Panc1 (cell line): ENCODE results near the gene SMOC2. TPM values are rescaled to one million over a fixed set of nuclear protein-coding genes. Genes with fewer than 3 reads are reported as not detected.

Experiments used
- ATAC-seq: fragments of 200-7000 bp; cut with Tn5 transposase; 2 replicates; pipeline ENCODE4 v1.9.1; 2020; ENCODE audit warnings: mild to moderate bottlenecking, moderate library complexity
- BruUV-seq: library from RNA; stranded (reverse); fragments of 400-500 nt; replicated peaks from 2 replicates; lab custom pipeline; 2021; lab: Mats Ljungman, UMichigan
- CTCF ChIA-PET: fragments of 300-600 bp; sonication (Branson Sonifier 250); formaldehyde crosslinking; loops from one replicate; lab custom pipeline; 2022; ENCODE audit warnings: antibody characterized with exemption; lab: Charles Lee
- POLR2A ChIA-PET: fragments of 300-600 bp; sonication (Branson Sonifier 250); formaldehyde crosslinking; loops from one replicate; lab custom pipeline; 2022; ENCODE audit warnings: antibody characterized with exemption; lab: Charles Lee
- DNase-seq: peaks from one replicate; pipeline ENCODE4 v3.0.0-alpha.2; 2010; ENCODE audit warnings: low read depth, low spot score
- H3K27ac ChIP-seq: 2 replicates; pipeline ENCODE4 v1.5.1; 2011; ENCODE audit warnings: mild to moderate bottlenecking, low read length, inconsistent platforms
- H3K27me3 ChIP-seq: fragments of 200-500 bp; sonication (Bioruptor generic); 2 replicates; pipeline ENCODE4 v1.6.0; 2014; ENCODE audit warnings: low read length, inconsistent platforms; ENCODE audit not compliant: control insufficient read depth, insufficient read depth
- H3K36me3 ChIP-seq: fragments of 200-500 bp; sonication (Bioruptor generic); 2 replicates; pipeline ENCODE4 v1.5.1; 2014; ENCODE audit warnings: inconsistent platforms, mild to moderate bottlenecking, low read length, moderate library complexity; ENCODE audit not compliant: control insufficient read depth, insufficient read depth
- H3K4me1 ChIP-seq: 2 replicates; pipeline ENCODE4 v1.5.1; 2011; ENCODE audit warnings: inconsistent platforms, mild to moderate bottlenecking, low read length, moderate library complexity; ENCODE audit not compliant: control insufficient read depth, insufficient read depth
- H3K4me3 ChIP-seq, 2 experiments: 2 replicates each; pipeline ENCODE4 v1.5.1; 2011 to 2012; ENCODE audit warnings: low read depth in 2 of 2, low read length in 2 of 2, mild to moderate bottlenecking in 2 of 2, inconsistent platforms in 1 of 2, moderate library complexity in 1 of 2
- H3K9me3 ChIP-seq: fragments of 200-500 bp; sonication (Bioruptor generic); 2 replicates; pipeline ENCODE4 v1.5.1; 2014; ENCODE audit warnings: low read depth, mild to moderate bottlenecking, inconsistent platforms, low read length, moderate library complexity; ENCODE audit not compliant: control insufficient read depth, insufficient read depth
- POLR2AphosphoS5 ChIP-seq: IDR thresholded peaks from 2 replicates; pipeline ENCODE4 v1.6.1; 2012; ENCODE audit warnings: mild to moderate bottlenecking, low read depth, low read length, moderate library complexity
- SIN3A ChIP-seq: IDR thresholded peaks from 2 replicates; pipeline ENCODE4 v1.6.1; 2012; ENCODE audit warnings: low read depth, mild to moderate bottlenecking, low read length, moderate library complexity, borderline replicate concordance; ENCODE audit not compliant: insufficient read depth
- TCF7L2 ChIP-seq: IDR thresholded peaks from 2 replicates; pipeline ENCODE4 v1.6.1; 2011; ENCODE audit warnings: mild to moderate bottlenecking, low read depth, low read length, inconsistent platforms
- in situ Hi-C: cut with HindIII; loops from 2 replicates; pipeline ENCODE4 v1.10.0; 2016; ENCODE audit warnings: low sequenced_read_pairs, low pct_unique_long_range_greater_than_20kb
- intact Hi-C: fragments of 100-400 bp; cut with micrococcal nuclease; formaldehyde crosslinking; loops from one replicate; pipeline ENCODE4 v1.10.0; 2022; ENCODE audit not compliant: unreplicated experiment
- total RNA-seq: library from RNA; stranded (reverse); gene quantifications from one replicate; pipeline ENCODE4 v1.2.1, GENCODE V29; 2021; ENCODE audit not compliant: unreplicated experiment
- TF ChIP-seq, protein P1 (sequence below): fragments of 450-650 bp; IDR thresholded peaks from 2 replicates; pipeline ENCODE4 v1.5.1; 2017; ENCODE audit warnings: mild to moderate bottlenecking
- TF ChIP-seq, protein P2 (sequence below), 2 experiments: IDR thresholded peaks; 2 replicates each; pipeline ENCODE4 v1.6.1; 2011 to 2012; ENCODE audit warnings: low read depth in 2 of 2, control low read depth in 1 of 2, low read length in 1 of 2, mild to moderate bottlenecking in 1 of 2, moderate library complexity in 1 of 2; ENCODE audit not compliant: insufficient read depth in 1 of 2

SMOC2 gene
- total RNA-seq, 1 experiment from 2014 or later: 0.13 TPM

DNA sequence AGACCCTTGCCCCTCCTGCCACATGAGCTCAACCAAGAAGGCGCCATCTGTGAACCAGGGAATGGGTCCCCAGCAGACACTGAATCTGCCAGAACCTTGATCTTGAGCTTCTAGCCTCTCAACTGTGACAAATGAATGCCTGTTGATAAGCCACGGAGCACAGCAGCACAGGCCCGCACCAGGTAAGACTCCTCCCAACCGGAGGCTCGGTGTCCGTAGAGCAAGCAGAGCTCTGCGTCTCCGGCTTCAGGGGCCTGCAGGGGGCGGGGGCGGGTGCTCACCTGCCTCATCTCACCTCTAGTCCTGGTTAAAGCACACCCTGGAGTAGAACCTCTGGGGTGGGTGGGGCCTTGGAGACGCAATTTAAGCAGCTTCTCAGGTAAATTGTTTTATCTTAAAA is 122.7 kb downstream of the SMOC2 start:
- H3K4me1 ChIP-seq: no peaks in the 10 kb centered on the region
- intact Hi-C loops: no loop called here
- no TSS peak for BruUV-seq
- TF ChIP-seq, protein P1, sequence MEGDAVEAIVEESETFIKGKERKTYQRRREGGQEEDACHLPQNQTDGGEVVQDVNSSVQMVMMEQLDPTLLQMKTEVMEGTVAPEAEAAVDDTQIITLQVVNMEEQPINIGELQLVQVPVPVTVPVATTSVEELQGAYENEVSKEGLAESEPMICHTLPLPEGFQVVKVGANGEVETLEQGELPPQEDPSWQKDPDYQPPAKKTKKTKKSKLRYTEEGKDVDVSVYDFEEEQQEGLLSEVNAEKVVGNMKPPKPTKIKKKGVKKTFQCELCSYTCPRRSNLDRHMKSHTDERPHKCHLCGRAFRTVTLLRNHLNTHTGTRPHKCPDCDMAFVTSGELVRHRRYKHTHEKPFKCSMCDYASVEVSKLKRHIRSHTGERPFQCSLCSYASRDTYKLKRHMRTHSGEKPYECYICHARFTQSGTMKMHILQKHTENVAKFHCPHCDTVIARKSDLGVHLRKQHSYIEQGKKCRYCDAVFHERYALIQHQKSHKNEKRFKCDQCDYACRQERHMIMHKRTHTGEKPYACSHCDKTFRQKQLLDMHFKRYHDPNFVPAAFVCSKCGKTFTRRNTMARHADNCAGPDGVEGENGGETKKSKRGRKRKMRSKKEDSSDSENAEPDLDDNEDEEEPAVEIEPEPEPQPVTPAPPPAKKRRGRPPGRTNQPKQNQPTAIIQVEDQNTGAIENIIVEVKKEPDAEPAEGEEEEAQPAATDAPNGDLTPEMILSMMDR: no peak
- no peak for TF ChIP-seq TCF7L2
- no peak for TF ChIP-seq SIN3A
- TF ChIP-seq POLR2AphosphoS5: no peak
- TF ChIP-seq, protein P2, sequence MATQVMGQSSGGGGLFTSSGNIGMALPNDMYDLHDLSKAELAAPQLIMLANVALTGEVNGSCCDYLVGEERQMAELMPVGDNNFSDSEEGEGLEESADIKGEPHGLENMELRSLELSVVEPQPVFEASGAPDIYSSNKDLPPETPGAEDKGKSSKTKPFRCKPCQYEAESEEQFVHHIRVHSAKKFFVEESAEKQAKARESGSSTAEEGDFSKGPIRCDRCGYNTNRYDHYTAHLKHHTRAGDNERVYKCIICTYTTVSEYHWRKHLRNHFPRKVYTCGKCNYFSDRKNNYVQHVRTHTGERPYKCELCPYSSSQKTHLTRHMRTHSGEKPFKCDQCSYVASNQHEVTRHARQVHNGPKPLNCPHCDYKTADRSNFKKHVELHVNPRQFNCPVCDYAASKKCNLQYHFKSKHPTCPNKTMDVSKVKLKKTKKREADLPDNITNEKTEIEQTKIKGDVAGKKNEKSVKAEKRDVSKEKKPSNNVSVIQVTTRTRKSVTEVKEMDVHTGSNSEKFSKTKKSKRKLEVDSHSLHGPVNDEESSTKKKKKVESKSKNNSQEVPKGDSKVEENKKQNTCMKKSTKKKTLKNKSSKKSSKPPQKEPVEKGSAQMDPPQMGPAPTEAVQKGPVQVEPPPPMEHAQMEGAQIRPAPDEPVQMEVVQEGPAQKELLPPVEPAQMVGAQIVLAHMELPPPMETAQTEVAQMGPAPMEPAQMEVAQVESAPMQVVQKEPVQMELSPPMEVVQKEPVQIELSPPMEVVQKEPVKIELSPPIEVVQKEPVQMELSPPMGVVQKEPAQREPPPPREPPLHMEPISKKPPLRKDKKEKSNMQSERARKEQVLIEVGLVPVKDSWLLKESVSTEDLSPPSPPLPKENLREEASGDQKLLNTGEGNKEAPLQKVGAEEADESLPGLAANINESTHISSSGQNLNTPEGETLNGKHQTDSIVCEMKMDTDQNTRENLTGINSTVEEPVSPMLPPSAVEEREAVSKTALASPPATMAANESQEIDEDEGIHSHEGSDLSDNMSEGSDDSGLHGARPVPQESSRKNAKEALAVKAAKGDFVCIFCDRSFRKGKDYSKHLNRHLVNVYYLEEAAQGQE (IDR thresholded peaks at IDR 0.05; ENCODE audit: insufficient read depth in 1 of 2, low read depth in 2 of 2, low read length in 1 of 2): no peak
- in situ Hi-C loops: no loop called here
- POLR2A ChIA-PET: no interaction called here
- no peak overlapping the region for H3K27ac ChIP-seq
- ATAC-seq (no peak), DNase-seq (no peak)
- CTCF ChIA-PET: interaction anchor here (0.6 kb wide), 1 partner anchor 261 kb away, joined by 4 read pairs; no protein-coding TSS in a partner anchor
- H3K4me3 ChIP-seq: no peak overlapping the region
- H3K27me3 ChIP-seq: peaks cover 13% of the 10 kb centered on the region
- no peaks in the 10 kb centered on the region for H3K36me3 ChIP-seq
- no peaks in the 10 kb centered on the region for H3K9me3 ChIP-seq

DNA sequence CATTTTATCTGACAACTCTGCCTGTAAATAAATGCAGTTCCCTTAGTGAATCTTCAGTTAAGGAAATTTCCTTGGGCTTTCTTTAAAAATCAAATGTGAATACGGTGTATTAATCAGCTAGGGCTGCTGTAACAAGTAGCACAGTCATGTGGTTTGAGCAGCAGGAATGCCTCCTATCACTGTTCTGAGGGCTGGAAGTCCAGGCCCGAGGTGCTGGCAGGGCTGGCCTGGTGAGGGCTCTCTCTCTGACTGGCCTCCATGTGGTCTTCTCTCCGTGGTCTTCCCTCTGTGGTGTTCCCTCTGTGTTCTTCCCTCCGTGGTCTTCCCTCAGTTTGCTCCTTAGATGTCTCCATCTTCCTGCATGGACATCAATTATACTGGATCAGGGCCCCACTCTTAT is 124.1 kb downstream of the SMOC2 start:
- DNase-seq (no peak), ATAC-seq (no peak)
- H3K36me3 ChIP-seq: no peaks in the 10 kb centered on the region
- no peak overlapping the region for H3K27ac ChIP-seq
- in situ Hi-C loops: no loop called here
- no peaks in the 10 kb centered on the region for H3K9me3 ChIP-seq
- TF ChIP-seq, protein P1: no peak
- TF ChIP-seq POLR2AphosphoS5 (no peak), TCF7L2 (no peak), SIN3A (no peak)
- TF ChIP-seq, protein P2 (IDR thresholded peaks at IDR 0.05; ENCODE audit: insufficient read depth in 1 of 2, low read depth in 2 of 2, low read length in 1 of 2): no peak
- peaks cover 13% of the 10 kb centered on the region for H3K27me3 ChIP-seq
- no peak overlapping the region for H3K4me3 ChIP-seq
- intact Hi-C loops: no loop called here
- CTCF ChIA-PET: no interaction called here
- H3K4me1 ChIP-seq: no peaks in the 10 kb centered on the region
- POLR2A ChIA-PET: no interaction called here
- no TSS peak for BruUV-seq
